Lower lobe of right lung (tissue), 2 donors: ENCODE data around the gene M6PR. TPM values are rescaled to one million over a fixed set of nuclear protein-coding genes. Genes with fewer than 3 reads are reported as not detected.

Experiments used
- ATAC-seq, 2 donors: fragments of 200-7000 bp; cut with Tn5 transposase; one replicate each; pipeline ENCODE4 v1.9.1; 2020 to 2022; ENCODE audit warnings: mild to moderate bottlenecking in 2 of 2, moderate library complexity in 2 of 2
- DNase-seq: peaks from one replicate; pipeline ENCODE4 v3.0.0-alpha.2; 2020
- H3K27ac ChIP-seq: fragments of 200-600 bp; one replicate; pipeline ENCODE4 v1.8.0; 2022
- H3K27me3 ChIP-seq: fragments of 200-600 bp; one replicate; pipeline ENCODE4 v1.8.0; 2022; ENCODE audit warnings: low read depth
- H3K36me3 ChIP-seq: fragments of 200-600 bp; one replicate; pipeline ENCODE4 v1.8.0; 2022; ENCODE audit warnings: mild to moderate bottlenecking
- H3K4me1 ChIP-seq: fragments of 200-600 bp; one replicate; pipeline ENCODE4 v1.8.0; 2022
- H3K4me3 ChIP-seq: fragments of 200-600 bp; one replicate; pipeline ENCODE4 v1.8.0; 2022; ENCODE audit warnings: mild to moderate bottlenecking
- H3K9me3 ChIP-seq: fragments of 200-600 bp; one replicate; pipeline ENCODE4 v1.8.0; 2022
- intact Hi-C: fragments of 100-400 bp; cut with DNase I; formaldehyde crosslinking; loops from one replicate; pipeline ENCODE4 v1.11.0; 2022
- total RNA-seq: library from RNA; stranded (reverse); fragmentation: NEBNext Ultra II Directional; extraction: Animal tissue kit (Norgen Biotek cat#: 25700); gene quantifications from one replicate; pipeline ENCODE4 v1.2.1, GENCODE V29; 2021
- TF ChIP-seq, protein P1 (sequence below): fragments of 200-600 bp; IDR thresholded peaks from one replicate; pipeline ENCODE4 v1.8.0; 2022; ENCODE audit warnings: antibody characterized with exemption, mild to moderate bottlenecking
- donor health status: DM: no; HTN: yes; CAD: no; lungs with severe emphysema.

Gene M6PR
- total RNA-seq, 1 donor from 2014 or later, result 226 TPM

DNA sequence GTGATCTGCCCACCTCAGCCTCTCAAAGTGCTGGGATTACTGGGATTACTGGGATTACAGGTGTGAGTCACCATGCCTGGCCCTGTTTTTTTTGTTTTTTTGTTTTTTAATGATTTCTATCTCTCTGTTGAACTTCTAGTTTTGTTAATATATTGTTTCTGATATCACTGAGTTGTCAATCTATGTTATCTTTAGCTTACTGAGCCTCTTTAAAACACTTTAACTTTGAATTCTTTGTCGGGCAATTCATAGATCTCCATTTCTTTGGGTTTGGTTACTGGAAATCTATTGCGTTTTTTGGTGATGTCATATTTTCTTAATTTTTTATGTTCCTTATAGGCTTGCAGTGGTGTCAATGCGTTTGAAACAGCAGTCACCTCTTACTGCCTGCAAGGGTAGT lies 30.7 kb upstream of the M6PR start:
- ATAC-seq, result no peak
- no peak for DNase-seq

DNA sequence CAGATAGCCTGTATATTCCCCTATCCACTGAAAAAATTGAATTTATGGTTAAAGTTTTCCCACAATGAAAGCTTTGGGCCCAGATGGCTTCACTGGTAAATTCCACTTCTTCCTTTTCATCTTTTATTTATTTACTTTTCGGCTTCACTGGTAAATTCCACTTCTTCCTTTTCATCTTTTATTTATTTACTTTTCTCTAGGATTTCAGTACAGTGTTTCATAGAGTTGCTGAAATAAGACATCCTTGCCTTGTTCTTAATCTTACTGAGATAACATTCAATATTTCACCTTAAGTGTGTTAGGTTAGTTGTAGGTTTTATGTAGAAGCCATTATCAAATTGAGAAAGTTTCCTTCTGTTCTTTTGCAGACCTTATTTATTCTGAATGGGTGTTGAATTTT lies 21.0 kb upstream of the M6PR start:
- no peak for DNase-seq
- H3K9me3 ChIP-seq, result peaks cover 18% of the 10 kb centered on the region
- intact Hi-C loops, result no loop called here
- no peaks in the 10 kb centered on the region for H3K36me3 ChIP-seq
- no peaks in the 10 kb centered on the region for H3K4me1 ChIP-seq
- H3K27me3 ChIP-seq, result no peaks in the 10 kb centered on the region
- no peak for ATAC-seq
- no peak overlapping the region for H3K4me3 ChIP-seq
- TF ChIP-seq, protein P1, sequence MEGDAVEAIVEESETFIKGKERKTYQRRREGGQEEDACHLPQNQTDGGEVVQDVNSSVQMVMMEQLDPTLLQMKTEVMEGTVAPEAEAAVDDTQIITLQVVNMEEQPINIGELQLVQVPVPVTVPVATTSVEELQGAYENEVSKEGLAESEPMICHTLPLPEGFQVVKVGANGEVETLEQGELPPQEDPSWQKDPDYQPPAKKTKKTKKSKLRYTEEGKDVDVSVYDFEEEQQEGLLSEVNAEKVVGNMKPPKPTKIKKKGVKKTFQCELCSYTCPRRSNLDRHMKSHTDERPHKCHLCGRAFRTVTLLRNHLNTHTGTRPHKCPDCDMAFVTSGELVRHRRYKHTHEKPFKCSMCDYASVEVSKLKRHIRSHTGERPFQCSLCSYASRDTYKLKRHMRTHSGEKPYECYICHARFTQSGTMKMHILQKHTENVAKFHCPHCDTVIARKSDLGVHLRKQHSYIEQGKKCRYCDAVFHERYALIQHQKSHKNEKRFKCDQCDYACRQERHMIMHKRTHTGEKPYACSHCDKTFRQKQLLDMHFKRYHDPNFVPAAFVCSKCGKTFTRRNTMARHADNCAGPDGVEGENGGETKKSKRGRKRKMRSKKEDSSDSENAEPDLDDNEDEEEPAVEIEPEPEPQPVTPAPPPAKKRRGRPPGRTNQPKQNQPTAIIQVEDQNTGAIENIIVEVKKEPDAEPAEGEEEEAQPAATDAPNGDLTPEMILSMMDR, result no peak
- no peak overlapping the region for H3K27ac ChIP-seq

More for the DNA sequence above, 30.7 kb upstream of the M6PR start:
- H3K9me3 ChIP-seq, result peaks cover 14% of the 10 kb centered on the region
- H3K27me3 ChIP-seq, result no peaks in the 10 kb centered on the region
- no peak overlapping the region for H3K4me3 ChIP-seq
- intact Hi-C loops, result no loop called here
- TF ChIP-seq, protein P1, result no peak
- H3K36me3 ChIP-seq, result no peaks in the 10 kb centered on the region
- no peaks in the 10 kb centered on the region for H3K4me1 ChIP-seq
- no peak overlapping the region for H3K27ac ChIP-seq

DNA sequence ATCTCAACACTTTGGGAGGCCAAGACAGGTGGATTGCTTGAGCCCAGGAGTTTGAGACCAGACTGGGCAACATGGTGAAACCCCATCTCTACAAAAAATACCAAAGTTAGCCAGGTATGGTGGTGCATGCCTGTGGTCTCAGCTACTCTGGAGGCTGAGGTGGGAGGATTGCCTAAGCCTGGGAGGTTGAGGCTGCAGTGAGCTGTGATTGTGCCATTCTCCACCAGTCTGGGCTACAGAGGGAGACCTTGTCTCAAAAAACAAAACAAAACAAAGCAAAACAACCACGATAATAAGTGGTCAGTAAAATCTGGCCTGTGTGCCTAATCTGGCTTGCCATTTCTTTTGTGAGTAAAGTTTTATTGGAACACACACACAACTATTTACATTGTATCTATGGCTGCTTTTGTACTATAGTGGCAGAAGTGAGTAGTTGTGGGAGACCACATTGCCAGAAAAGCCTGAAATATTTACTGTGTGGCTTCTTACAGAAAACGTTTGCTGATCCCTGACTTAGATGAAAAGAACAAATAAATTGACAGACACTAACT lies 20.5 kb upstream of the M6PR start:
- intact Hi-C loops, result no loop called here
- peaks cover 18% of the 10 kb centered on the region for H3K9me3 ChIP-seq
- no peak overlapping the region for H3K27ac ChIP-seq
- no peaks in the 10 kb centered on the region for H3K4me1 ChIP-seq
- DNase-seq, result no peak
- TF ChIP-seq, protein P1, result no peak
- ATAC-seq, result no peak
- H3K36me3 ChIP-seq, result no peaks in the 10 kb centered on the region
- no peak overlapping the region for H3K4me3 ChIP-seq
- H3K27me3 ChIP-seq, result no peaks in the 10 kb centered on the region

DNA sequence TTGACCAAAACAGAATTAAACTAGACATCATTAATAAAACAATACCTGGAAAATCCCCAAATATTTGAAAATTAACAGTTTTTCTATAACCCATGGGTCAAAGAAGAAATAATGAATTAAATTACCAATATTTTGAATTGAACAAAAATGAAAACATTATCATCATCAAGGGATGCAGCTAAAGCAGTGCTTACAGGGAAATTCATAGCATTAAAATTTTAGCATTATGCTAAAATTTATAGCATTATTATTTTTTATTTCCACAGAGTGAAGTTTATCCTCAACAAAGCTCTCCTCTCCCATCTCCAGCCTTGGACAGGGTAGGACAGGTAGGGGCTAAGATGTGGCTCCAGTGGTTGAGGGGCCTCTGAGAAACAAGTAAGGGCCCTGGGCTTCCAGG lies 19.3 kb upstream of the M6PR start:
- ATAC-seq (no peak), DNase-seq (no peak)
- Histone ChIP-seq H3K4me1 (no peaks in the 10 kb centered on the region), H3K27ac (no peak overlapping the region), H3K36me3 (no peaks in the 10 kb centered on the region), H3K27me3 (no peaks in the 10 kb centered on the region), H3K4me3 (no peak overlapping the region), H3K9me3 (peaks cover 18% of the 10 kb centered on the region)
- intact Hi-C loops, result no loop called here
- TF ChIP-seq, protein P1, result no peak

DNA sequence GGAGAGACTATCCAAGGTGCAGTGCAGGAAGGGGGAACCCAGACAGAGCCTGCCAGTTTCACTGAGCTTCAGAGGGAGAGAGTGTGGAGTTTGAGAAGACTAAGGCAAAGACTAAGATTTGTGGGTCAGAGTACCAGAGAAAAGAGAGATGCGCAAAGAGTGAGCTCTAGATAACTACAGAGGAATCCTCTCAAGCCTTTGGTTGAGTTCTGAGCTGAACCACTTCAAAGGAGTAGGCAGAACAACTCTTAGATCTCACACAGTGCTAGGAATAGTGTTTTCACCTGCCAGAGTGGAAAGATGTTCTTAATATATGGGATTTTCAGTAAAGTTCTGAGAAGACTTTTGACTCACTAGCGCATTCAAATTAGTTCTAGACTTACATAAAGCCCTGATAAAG lies 10.7 kb upstream of the M6PR start:
- no peaks in the 10 kb centered on the region for H3K27me3 ChIP-seq
- TF ChIP-seq, protein P1, result no peak
- H3K4me1 ChIP-seq, result no peaks in the 10 kb centered on the region
- DNase-seq (no peak), ATAC-seq (no peak)
- H3K4me3 ChIP-seq, result no peak overlapping the region
- intact Hi-C loops, result no loop called here
- H3K9me3 ChIP-seq, result no peaks in the 10 kb centered on the region
- no peak overlapping the region for H3K27ac ChIP-seq
- H3K36me3 ChIP-seq, result no peaks in the 10 kb centered on the region

DNA sequence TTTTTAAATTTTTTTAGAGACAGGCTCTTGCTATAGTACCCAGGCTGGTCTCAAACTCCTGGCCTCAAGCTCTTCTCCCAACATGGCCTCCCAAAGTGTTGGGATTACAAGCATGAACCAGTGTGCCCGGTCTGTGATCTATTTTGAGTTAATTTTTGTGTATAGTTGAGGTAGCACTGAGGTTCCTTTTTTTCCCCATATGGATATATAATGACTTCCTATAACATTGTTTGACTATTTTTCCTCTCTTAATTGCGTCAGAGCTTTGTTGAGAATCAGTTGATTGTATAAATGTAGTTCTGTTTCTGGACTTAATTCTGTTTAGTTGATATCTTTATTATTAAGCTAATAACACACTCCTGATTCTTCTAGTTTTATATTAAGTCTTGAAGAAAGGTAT lies 8.6 kb upstream of the M6PR start:
- intact Hi-C loops, result no loop called here
- H3K27me3 ChIP-seq, result no peaks in the 10 kb centered on the region
- H3K9me3 ChIP-seq, result no peaks in the 10 kb centered on the region
- no peaks in the 10 kb centered on the region for H3K36me3 ChIP-seq
- TF ChIP-seq, protein P1, result no peak
- no peaks in the 10 kb centered on the region for H3K4me1 ChIP-seq
- DNase-seq (no peak), ATAC-seq (no peak)
- H3K27ac ChIP-seq, result no peak overlapping the region
- no peak overlapping the region for H3K4me3 ChIP-seq
